Ammon's horn (tissue), 1 donor: ENCODE measurements around the gene SART3.
"Not testable (repeated sequence)": the region's sequence is repeated elsewhere in the genome, so short reads cannot be mapped to it uniquely, and the experiment has no call there.

Source experiments
- DNase-seq: peaks from one replicate; pipeline ENCODE4 v3.0.0-alpha.2; 2016; ENCODE audit warnings: low spot score

The SART3 gene

DNA sequence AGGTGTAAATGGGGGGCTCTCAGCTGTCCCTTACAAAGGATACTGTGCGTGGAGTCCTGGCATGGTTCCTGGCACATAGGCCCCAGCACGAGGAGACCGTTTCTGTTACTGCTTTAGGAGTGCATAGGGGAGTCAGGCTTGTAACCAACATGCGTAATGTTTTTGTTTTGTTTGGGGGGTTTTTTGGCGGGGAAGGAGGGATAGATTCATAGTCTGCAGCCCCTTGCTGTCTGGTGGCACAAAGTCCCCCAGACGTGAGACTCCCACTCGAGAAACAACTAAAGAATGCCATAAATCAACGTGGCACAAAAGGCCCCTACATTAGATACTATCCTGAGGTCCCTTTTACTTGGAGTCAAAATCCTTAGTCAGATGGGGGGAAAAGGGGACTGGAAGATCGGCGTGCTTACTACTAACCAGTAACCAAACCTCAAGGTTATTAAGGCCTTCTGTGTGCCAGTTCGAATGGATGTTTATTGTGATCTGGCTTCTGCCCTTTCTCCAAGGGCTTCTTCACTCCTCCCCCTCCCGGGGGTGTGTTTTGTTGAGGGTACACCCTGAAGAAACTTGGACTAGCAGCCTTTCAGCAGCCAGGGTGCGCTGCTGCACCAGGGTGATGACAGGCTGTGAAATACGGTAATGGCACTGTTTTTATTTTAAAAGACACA is 2.3 kb upstream of the SART3 start:
- DNase-seq, result peak; percentile 91

GRCh38 chr12:108562348-108563135 is 1.6 kb upstream of the SART3 start, which contains the start of gene ISCU:
Gene ISCU (plus strand): TSS chr12:108562596. CDS start chr12:108562623, 27 bp downstream.
- DNase-seq, result peak; percentile 99

DNA sequence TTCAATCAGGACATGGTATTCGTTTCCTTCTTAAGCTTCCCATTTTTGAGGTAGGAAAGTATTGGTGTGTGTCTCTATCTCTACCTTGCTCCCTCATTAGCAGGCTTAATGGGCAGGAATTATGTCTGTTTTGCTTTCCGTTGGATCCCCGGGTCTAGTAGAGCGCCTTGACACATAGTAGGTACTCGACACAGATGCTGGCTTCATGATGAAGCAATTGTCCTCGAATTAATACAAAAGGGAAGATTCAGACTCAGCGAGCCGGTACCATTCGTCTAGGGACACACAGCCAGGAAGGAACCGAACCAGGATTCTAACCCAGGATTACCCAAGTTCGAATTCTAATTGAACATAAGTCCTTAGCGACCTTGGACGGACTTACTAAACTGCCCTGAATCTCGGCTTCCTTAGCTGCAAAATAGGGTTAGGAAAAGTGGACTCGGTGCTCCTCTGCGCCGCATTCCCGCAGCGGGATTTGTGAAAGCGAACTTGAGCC is 927 bp upstream of the SART3 start:
- no peak for DNase-seq

- no peak for DNase-seq
These were observed 652 bp downstream of the SART3 start for GRCh38 chr12:108560321-108560721.

DNA sequence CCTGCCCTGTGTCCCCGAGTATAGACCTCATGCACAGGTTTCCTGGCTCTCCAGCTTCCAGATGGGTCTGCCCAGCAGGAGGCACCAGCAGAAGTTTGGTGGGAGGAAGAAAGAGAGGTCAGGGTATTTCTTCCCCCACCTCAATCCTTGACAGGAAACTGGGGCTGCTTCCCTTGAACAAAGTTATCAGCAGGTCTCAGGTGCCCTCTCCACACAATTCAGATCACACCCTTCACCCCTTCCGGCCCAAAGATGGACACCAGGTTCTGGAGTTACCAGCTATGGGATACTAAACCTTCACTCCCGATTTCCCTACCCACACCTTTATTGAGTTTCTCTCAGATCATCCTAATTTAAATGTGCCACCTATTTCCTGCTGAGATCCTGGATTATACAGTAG is 1.2 kb downstream of the SART3 start:
- DNase-seq, result no peak

- DNase-seq, result no peak
These were observed 1.8 kb downstream of the SART3 start for GRCh38 chr12:108559007-108559655.

DNA sequence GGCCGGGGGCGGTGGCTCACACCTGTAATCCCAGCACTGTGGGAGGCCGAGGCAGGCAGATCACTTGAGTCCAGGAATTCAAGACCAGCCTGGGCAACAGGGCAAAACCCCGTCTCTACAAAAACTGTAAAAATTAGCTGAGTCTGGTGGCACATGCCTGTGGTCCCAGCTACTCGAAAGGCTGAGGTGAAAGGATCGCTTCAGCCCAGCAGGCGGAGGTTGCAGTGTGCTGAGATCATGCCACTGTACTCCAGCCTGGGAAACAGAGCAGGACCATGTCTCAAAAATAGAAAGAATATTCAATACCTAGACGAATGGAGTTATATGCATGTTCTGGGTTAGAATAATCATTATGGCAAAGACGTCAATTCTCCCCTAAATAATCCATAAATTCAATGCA is 5.6 kb downstream of the SART3 start:
- DNase-seq, result not testable (repeated sequence)

DNA sequence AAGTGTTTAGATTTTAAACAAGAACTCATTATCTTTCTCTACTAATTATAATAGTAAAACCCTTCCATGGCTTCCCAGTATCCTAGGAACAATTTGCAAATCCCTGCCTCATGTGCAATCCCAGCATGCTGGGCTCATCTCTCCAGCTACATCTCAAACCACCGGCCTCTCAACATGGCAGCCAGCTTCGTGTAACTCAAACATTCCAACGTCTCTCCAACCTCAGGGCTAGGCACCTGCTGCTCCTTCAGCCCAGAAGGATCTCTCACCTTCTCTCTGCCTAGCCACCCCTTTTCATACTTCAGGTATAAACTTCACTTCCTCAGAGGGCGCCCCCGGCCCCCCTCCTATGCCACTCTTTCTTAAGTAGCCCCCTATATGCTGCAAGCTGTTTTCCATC is 7.2 kb downstream of the SART3 start:
- no peak for DNase-seq

DNA sequence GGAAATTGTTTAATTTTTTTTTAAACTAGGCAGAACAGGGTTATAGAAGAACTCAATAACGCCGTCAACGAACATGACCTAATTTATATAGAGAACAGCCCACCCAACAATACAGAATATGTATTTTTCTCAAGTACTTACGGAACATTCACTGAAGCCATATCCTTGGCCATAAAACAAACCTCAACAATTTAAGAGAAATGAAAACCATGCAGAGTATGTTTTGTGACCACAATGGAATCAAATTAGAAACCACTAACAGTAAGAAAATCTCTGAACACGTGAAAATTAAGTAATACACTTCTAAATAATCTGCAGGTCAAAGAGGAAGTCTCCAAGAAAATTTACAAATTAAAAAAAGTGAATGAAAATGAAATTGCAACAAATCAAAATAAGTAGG is 9.4 kb downstream of the SART3 start:
- no peak for DNase-seq

- DNase-seq, result no peak
These were observed 11.9 kb downstream of the SART3 start for GRCh38 chr12:108548954-108549521.

DNA sequence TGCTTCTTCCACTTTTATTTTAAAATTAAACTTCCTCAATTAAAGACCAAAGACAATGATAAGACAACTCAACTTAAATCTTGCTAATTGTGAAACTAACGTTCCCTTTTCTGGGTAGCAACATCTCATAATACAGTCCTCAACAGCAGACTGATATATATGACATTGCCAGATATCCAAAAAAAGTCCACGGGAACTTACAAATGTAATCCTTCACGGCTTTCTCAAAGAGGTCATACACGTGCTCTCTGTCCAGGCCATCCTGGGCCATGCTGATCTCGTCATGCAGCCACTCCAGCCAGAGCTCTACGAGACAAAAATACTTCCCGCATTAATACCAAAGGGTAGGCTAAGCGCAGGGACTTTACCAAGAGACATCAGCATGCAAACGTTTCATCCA is 13.3 kb downstream of the SART3 start:
- no peak for DNase-seq

DNA sequence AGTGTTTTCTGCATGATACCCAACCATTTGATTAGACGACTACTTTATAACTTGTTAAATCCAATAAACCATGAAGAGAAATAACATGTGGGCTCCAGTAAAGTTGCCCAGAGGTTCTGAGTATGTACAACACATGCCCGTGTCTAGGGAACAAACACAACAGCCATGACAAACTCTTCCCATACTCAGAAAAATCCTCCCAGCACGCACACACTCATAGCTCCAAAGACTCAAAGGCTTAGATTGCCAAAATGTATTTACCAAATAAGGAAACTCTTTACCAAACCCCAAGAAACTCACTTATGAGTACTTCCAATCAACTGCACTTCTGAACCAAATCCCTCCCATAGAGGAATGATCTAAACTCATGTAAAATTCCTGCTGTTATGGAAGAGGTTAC is 17.3 kb downstream of the SART3 start:
- no peak for DNase-seq

GRCh38 chr12:108542320-108542719 is 18.7 kb downstream of the SART3 start:
- no peak for DNase-seq

DNA sequence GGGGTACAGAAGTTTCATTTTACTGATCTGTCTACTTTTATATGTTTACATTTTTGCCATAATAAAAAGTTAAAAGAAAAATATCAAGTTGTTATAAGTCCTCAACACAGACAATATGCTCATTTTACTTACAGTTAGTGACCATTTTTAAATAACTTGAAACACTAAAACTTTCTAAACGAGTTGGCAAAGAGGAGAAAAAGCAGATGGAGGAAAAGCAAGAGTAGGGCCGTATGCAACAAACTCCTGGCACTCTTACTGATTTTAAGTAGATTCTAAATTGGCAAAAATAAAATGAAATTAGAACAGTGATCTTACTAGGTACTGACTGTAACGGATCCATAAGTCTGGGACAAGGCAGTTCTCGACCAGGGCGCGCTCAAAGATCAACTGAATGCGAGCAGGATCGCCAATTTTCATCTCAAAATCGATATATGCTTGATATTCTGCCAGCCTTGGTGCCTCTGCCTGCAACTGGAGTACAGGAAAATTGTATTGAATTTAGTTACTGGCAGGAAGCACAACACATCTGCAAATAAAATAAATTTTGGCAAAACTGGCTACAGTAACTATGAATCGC is 22.3 kb downstream of the SART3 start:
- no peak for DNase-seq

- no peak for DNase-seq
These were observed 22.8 kb downstream of the SART3 start for GRCh38 chr12:108538146-108538545.

DNA sequence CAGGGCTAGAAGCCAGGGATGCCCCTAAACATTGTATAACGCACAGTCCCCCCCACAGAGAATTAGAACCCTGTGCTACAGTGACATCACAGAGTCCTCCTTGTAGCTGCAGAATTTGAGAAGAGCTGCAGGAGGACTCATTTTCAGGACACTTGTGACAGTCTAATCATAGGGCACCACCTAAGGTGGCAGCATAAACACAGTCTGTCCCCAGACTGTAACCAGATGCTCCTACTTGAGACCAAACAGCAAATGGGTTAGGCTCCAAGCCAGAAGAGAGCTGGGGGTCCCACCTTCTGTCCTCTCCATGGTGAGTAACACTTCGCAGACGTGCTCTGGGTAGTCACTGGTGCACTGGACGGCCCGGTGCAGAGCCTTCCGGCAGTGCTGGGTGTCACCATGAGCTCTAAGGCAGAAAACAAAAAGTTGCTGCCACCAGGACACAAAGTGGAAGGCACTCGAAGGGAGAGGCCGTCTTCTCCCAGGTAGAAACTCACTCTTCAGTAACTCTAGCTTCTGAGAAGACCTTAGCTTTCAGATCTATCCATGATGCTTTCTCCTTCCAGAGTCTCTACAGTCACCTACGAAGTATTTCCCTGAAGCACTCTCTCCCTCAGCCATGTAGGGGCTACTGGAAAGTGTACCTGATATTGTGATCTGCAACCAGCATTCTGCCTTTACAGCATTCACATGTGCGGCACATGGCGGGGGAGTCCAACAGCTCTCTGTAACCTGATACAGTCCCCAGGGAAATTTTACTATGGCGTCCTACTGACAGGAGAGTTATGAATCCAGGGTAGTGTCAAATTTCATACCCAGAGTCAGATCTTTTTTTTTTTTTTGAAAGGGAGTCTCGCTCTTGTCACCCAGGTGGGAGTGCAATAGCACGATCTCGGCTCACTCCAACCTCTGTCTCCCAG is 28.8 kb downstream of the SART3 start:
- DNase-seq, result no peak

DNA sequence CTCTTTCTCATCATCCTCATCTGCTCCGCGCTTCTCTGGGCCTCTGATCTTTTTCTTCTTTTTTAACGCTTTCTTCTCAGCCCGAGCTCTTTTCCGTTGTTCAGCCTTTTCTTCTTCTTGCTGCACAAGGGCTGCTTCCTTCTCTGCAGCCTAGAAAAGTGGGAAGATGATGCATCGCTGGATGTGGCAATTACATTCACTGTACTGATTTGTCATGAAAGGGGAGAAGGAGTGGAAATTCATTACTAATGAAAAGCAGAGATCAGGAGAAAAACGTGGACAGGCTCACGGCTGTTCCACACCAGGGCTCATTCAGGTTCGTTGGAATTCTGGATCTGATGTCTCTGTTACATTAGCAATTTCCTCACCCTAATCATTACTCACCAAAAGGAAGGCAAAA is 30.8 kb downstream of the SART3 start:
- no peak for DNase-seq

DNA sequence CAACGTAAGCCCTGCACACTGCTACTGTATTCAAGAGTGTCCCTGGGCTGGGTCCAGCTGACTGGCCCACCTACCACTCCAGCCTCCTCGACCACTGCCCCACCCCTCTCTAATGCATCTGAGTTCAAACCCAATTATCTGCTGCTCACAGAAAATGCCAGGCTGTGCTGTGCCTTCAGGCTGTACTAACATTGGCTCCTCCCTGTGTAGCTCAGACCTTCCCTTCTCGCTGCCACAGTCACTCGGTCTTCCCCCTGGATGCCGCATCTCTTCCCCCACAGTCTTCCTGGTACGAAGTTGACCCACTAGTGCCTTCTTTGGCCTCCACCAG is 33.8 kb downstream of the SART3 start:
- no peak for DNase-seq

- no peak for DNase-seq
These were observed 34.3 kb downstream of the SART3 start for GRCh38 chr12:108526482-108527165.

DNA sequence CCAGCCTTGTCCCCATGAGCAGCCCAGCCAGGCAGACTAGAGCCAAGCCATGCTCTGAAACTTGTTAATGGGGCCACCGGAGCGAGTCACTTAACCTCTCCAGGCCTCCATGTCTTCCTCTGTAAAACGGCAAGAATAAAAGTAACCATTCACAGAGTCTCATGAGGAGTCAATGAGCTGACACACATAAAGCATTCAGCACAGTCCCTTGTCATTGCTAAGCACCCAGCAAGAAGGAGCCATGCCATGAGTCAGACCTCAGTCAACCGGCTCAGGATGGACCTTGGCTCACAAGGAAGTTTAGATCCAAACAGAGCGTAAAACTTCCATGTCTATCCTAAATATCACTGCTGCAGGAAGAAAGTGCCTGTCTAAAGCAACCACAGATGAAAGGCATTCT is 35.3 kb downstream of the SART3 start:
- DNase-seq, result no peak

DNA sequence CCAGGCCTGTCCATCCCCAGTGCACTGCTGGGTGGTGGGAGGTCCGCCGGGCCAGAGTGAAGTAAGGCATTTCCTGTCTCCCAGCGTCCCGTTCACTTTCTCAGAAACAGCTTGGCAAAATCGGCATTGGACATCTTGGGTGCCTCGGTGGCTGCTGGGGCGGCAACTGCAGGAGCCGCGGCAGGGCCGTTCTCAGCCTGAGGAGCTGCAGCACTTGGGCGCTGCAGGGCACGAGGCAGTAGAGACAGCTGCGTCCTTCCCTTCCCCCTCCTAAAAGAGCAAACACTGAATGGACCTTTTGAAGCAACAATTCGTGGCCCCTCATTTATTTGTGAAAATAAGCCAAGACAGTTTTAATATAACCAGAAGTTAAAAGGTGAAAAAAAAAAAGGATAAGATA is 37.6 kb downstream of the SART3 start:
- peak; percentile 68 for DNase-seq
